GM10266 (cell line): Measurements from ENCODE around the gene CHD5.
A peak's percentile ranks its signal among the peaks of the same experiment; 100 is the strongest.

Experiments
- DNase-seq: peaks from one replicate; pipeline ENCODE4 v3.0.0; 2012; ENCODE audit errors: extremely low spot score
- CTCF ChIP-seq: IDR thresholded peaks from 2 replicates; pipeline ENCODE4 v1.5.1; 2012; ENCODE audit warnings: mild to moderate bottlenecking, low read depth; ENCODE audit not compliant: control insufficient read depth, insufficient read depth; ENCODE audit errors: missing control alignments

CHD5 gene

DNA sequence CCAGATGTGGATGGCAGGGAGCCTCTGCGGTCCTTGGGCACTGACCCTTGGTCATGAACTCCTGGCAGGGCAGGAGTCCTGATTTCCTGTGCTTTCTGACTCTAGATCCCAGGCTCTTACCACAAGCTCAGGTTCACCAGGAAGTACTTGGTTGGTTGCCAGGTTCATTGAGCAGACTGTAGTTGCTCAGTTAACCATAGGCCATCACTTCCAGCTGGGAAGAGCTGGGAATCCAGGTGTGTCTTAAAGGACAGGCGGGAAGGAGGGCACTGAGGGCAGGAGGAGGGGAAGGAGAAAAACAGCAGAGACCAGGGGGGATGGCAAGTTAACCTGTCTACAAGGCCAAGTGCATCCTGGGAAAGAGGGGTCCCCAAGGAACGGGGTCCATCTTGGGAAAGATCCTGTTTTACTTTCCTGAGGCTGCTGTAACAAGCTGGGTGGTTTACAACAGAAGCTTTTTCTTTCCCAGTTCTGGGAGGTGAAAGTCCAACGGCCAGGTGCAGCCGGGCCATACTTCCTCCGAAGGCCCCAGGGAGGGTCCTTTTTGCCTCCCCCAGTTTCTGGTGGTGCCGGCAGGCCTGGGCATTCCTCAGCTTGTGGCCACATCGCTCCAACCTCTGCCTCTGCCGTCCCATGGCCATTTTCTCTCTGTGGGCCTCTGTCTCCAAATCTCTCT is 122.8 kb downstream of the CHD5 start:
- no peak for DNase-seq
- TF ChIP-seq CTCF, result no peak

GRCh38 chr1:6056572-6056948 is 123.6 kb downstream of the CHD5 start:
- TF ChIP-seq CTCF, result no peak

DNA sequence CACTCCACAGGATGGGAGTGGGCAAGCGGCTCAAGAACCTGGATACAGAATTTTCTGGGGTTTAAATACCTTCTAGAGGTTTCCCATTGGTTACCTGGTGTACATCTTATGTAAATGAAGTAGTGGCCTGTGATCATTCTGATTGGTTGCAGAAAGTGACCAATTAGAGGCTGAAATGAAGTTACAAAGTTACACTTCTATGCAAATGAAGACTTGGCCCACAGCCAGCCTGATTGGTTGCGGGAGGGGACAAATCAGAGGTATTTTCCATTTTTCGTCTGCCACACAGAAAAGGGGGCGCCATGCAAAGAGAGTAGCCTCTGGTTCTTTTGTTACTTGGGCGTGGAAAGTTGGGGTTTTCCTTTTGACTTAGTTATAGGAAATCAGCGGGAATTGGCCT is 125.5 kb downstream of the CHD5 start:
- TF ChIP-seq CTCF, result no peak
- DNase-seq, result no peak

More at GRCh38 chr1:6056572-6056948, 123.6 kb downstream of the CHD5 start:
- no peak for DNase-seq

- TF ChIP-seq CTCF, result no peak
- no peak for DNase-seq
Observed at GRCh38 chr1:6053206-6053546, 126.9 kb downstream of the CHD5 start.

DNA sequence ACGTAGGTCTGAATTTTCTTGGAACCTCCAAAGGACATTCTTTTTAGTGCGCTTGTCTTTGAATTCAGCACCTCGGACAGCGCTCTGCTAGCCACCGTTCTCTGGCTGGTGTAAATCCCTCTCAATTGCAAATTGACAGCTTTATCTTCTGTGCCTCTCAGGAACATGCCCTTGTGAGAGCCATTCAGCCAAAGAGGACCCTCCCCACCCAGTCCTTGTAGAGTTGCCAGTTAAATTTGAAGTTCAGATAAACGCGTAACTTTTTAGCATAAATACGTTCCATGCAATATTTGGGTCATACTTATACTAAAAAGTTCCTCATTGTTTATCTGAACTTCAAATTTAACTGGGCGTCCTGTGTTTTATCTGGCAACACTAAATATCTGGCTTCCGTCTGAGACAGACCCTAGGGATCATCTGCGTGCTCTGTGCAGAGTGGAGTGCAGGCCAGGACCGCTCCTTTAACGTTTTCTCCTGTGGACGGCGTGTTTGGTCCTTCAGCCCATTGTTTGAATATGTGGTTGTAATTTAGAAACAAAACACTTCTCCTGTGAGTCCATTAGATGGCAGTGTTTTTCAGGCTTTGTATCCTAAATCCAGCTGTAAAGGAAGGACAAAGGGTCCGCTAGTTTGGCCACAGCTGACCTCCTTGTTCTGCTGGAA is 127.4 kb downstream of the CHD5 start:
- peak; percentile 64 for DNase-seq
- TF ChIP-seq CTCF, result peak; percentile 33
